DOHH2 (cell line): ENCODE results near the gene SVBP.

ENCODE experiments used
- H3F3A ChIP-seq: fragments of 200-600 bp; sonication (generic), shearing (Covaris generic); 2 replicates; pipeline ENCODE4 v1.6.0; 2016; ENCODE audit warnings: antibody characterized with exemption, mild to moderate bottlenecking; ENCODE audit not compliant: control insufficient read depth, insufficient read depth
- H3K27ac ChIP-seq: fragments of 200-600 bp; sonication (generic); 2 replicates; pipeline ENCODE4 v1.5.1; 2014; ENCODE audit warnings: low read depth, mild to moderate bottlenecking, low read length, moderate library complexity
- H3K27me3 ChIP-seq: fragments of 200-600 bp; sonication (generic); 2 replicates; pipeline ENCODE4 v1.6.1; 2014; ENCODE audit warnings: mild to moderate bottlenecking, low read length, mixed read lengths; ENCODE audit not compliant: control insufficient read depth
- H3K36me3 ChIP-seq: fragments of 200-600 bp; sonication (generic); 2 replicates; pipeline ENCODE4 v1.6.1; 2014; ENCODE audit warnings: mild to moderate bottlenecking, low read length, moderate library complexity, mixed read lengths; ENCODE audit not compliant: control insufficient read depth
- H3K4me1 ChIP-seq: fragments of 200-600 bp; sonication (generic); 2 replicates; pipeline ENCODE4 v1.6.1; 2014; ENCODE audit warnings: mild to moderate bottlenecking, low read length, mixed read lengths; ENCODE audit not compliant: control insufficient read depth
- H3K4me2 ChIP-seq: fragments of 200-600 bp; sonication (generic); 2 replicates; pipeline ENCODE4 v1.6.0; 2014; ENCODE audit warnings: mild to moderate bottlenecking, low read length, moderate library complexity
- H3K4me3 ChIP-seq: fragments of 200-600 bp; sonication (generic); 2 replicates; pipeline ENCODE4 v1.5.1; 2014; ENCODE audit warnings: mild to moderate bottlenecking, low read length, mixed read lengths
- H3K79me2 ChIP-seq: fragments of 200-600 bp; sonication (generic); 2 replicates; pipeline ENCODE4 v1.6.1; 2014; ENCODE audit warnings: mild to moderate bottlenecking, low read length, mixed read lengths; ENCODE audit not compliant: control insufficient read depth
- H3K9me2 ChIP-seq: fragments of 200-600 bp; sonication (generic); replicated peaks from 2 replicates; pipeline ENCODE4 v1.6.1; 2014; ENCODE audit warnings: mild to moderate bottlenecking, low read length, mixed read lengths; ENCODE audit not compliant: control insufficient read depth
- H3K9me3 ChIP-seq: fragments of 200-600 bp; sonication (generic); 2 replicates; pipeline ENCODE4 v1.6.1; 2014; ENCODE audit warnings: antibody characterized with exemption, low read length, mixed read lengths; ENCODE audit not compliant: control insufficient read depth, insufficient read depth
- H4K20me1 ChIP-seq: fragments of 200-600 bp; sonication (generic); 2 replicates; pipeline ENCODE4 v1.6.0; 2014; ENCODE audit warnings: low read depth, mild to moderate bottlenecking, antibody characterized with exemption, low read length, moderate library complexity; ENCODE audit not compliant: control insufficient read depth, insufficient read depth
- EZH2phosphoT487 ChIP-seq: fragments of 200-600 bp; sonication (generic); IDR thresholded peaks from 2 replicates; pipeline ENCODE4 v1.6.1; 2017; ENCODE audit warnings: borderline replicate concordance, mild to moderate bottlenecking, antibody characterized with exemption, low read length, moderate library complexity, mixed read lengths
- TF ChIP-seq, protein P1 (sequence below): fragments of 200-600 bp; sonication (generic); IDR thresholded peaks from one replicate; pipeline ENCODE4 v1.5.1; 2014; ENCODE audit warnings: antibody characterized with exemption, mild to moderate bottlenecking, low read depth, low read length; ENCODE audit not compliant: poor library complexity, severe bottlenecking

The SVBP gene

GRCh38 chr1:42774928-42775526 is 42.2 kb downstream of the SVBP start:
- H3K36me3 ChIP-seq: peaks cover 59% of the 10 kb centered on the region
- H3K27ac ChIP-seq: no peak overlapping the region
- H3K27me3 ChIP-seq: no peaks in the 10 kb centered on the region
- no peak for TF ChIP-seq EZH2phosphoT487
- TF ChIP-seq, protein P1, sequence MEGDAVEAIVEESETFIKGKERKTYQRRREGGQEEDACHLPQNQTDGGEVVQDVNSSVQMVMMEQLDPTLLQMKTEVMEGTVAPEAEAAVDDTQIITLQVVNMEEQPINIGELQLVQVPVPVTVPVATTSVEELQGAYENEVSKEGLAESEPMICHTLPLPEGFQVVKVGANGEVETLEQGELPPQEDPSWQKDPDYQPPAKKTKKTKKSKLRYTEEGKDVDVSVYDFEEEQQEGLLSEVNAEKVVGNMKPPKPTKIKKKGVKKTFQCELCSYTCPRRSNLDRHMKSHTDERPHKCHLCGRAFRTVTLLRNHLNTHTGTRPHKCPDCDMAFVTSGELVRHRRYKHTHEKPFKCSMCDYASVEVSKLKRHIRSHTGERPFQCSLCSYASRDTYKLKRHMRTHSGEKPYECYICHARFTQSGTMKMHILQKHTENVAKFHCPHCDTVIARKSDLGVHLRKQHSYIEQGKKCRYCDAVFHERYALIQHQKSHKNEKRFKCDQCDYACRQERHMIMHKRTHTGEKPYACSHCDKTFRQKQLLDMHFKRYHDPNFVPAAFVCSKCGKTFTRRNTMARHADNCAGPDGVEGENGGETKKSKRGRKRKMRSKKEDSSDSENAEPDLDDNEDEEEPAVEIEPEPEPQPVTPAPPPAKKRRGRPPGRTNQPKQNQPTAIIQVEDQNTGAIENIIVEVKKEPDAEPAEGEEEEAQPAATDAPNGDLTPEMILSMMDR: no peak
- no peaks in the 10 kb centered on the region for H3K4me1 ChIP-seq
- H3K4me2 ChIP-seq: no peak overlapping the region
- no peaks in the 10 kb centered on the region for H3F3A ChIP-seq
- H3K4me3 ChIP-seq: no peak overlapping the region
- H4K20me1 ChIP-seq: no peaks in the 10 kb centered on the region
- no peaks in the 10 kb centered on the region for H3K9me2 ChIP-seq
- peaks cover 25% of the 10 kb centered on the region for H3K79me2 ChIP-seq
- no peaks in the 10 kb centered on the region for H3K9me3 ChIP-seq

DNA sequence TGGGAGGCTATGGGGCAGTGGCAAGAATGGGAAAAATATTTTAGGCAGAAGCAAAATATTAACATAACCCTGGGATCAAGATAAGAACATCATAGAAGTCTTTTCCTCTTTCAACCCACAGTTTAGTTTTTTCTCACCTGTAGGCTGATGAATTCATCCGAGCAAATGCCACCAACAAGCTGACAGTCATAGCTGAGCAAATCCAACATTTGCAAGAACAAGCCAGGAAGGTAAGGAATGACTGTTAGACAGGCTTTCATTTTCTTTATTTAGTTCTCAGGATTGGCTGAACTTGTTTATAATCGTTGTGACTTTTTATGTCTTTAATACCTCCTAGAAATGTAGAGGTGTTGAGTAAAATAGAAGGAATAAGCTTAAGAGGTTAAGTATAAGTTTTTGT is 43.8 kb downstream of the SVBP start:
- no peaks in the 10 kb centered on the region for H3K27me3 ChIP-seq
- H3F3A ChIP-seq: no peaks in the 10 kb centered on the region
- TF ChIP-seq, protein P1: no peak
- TF ChIP-seq EZH2phosphoT487: no peak
- H3K9me3 ChIP-seq: no peaks in the 10 kb centered on the region
- no peak overlapping the region for H3K4me2 ChIP-seq
- H3K4me3 ChIP-seq: no peak overlapping the region
- no peaks in the 10 kb centered on the region for H4K20me1 ChIP-seq
- H3K4me1 ChIP-seq: peaks cover 4% of the 10 kb centered on the region
- H3K79me2 ChIP-seq: peaks cover 41% of the 10 kb centered on the region
- H3K9me2 ChIP-seq: no peaks in the 10 kb centered on the region
- H3K27ac ChIP-seq: no peak overlapping the region
- peaks cover 58% of the 10 kb centered on the region for H3K36me3 ChIP-seq

DNA sequence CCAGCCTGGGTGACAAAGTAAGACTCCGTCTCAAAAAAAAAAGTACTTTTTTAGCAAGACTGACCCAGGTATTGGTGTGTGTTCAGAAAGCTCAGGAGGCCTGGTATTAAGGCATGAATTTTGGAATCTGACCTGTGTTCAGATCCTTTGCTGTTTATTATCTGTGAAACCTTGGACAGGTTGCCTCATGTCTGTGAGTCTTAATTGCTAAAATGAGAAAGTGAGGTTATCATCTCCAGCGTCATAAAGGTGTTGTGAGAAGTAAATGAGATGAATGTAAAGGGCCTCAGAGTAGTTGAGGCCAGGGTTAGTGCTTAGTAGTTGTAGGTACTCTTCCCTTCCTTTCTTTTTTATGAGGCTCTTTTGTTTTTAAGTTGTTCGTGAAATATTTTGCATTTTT is 47.4 kb downstream of the SVBP start:
- no peaks in the 10 kb centered on the region for H3K9me2 ChIP-seq
- no peaks in the 10 kb centered on the region for H3K9me3 ChIP-seq
- peaks cover 74% of the 10 kb centered on the region for H3K79me2 ChIP-seq
- peaks cover 10% of the 10 kb centered on the region; the same call in 1 of the 2 replicates for H4K20me1 ChIP-seq
- TF ChIP-seq, protein P1: no peak
- no peak for TF ChIP-seq EZH2phosphoT487
- H3K36me3 ChIP-seq: peaks cover 30% of the 10 kb centered on the region
- peaks cover 21% of the 10 kb centered on the region for H3K4me1 ChIP-seq
- H3K27ac ChIP-seq: no peak overlapping the region
- H3F3A ChIP-seq: peaks cover 1% of the 10 kb centered on the region; the same call in 1 of the 2 replicates
- no peaks in the 10 kb centered on the region for H3K27me3 ChIP-seq
- no peak overlapping the region for H3K4me2 ChIP-seq
- no peak overlapping the region for H3K4me3 ChIP-seq
